HepG2 (cell line): ENCODE measurements around the gene OR6S1. TPM values are rescaled to one million over a fixed set of nuclear protein-coding genes. Genes with fewer than 3 reads are reported as not detected.

ENCODE experiments used
- AKAP8 ChIP-seq: sonication (generic); formaldehyde crosslinking; IDR thresholded peaks from 2 replicates; pipeline ENCODE4 v1.5.1; 2020; ENCODE audit warnings: mild to moderate bottlenecking, missing genetic modification reagents
- ASH2L ChIP-seq: fragments of 300-600, 200-600 bp; sonication (generic); IDR thresholded peaks from 2 replicates; pipeline ENCODE4 v1.7.0; 2017; ENCODE audit warnings: low read depth, mild to moderate bottlenecking, moderate library complexity, mixed read lengths, low read length; ENCODE audit not compliant: insufficient read length
- CBX2 ChIP-seq, 2 experiments: fragments of 200-600 bp in 1 of 2; sonication (generic); formaldehyde crosslinking in 1 of 2; IDR thresholded peaks; 2 replicates each; pipeline versions ENCODE4 v1.7.0 to v1.8.1; 2018 to 2022; ENCODE audit warnings: low read depth in 2 of 2, low read length in 1 of 2, mild to moderate bottlenecking in 1 of 2, missing genetic modification reagents in 1 of 2
- CSRNP2 ChIP-seq: sonication (generic); formaldehyde crosslinking; conservative IDR thresholded peaks from 2 replicates; pipeline ENCODE4 v1.8.0; 2022; ENCODE audit warnings: low read depth, missing genetic modification reagents
- EP300 ChIP-seq, 3 experiments: sonication (generic) in 1 of 3; formaldehyde crosslinking in 1 of 3; IDR thresholded peaks; 2 replicates each; pipeline versions ENCODE4 v1.5.1 to v1.6.1; 2011 to 2020; ENCODE audit warnings: low read depth in 2 of 3, low read length in 2 of 3, borderline replicate concordance in 1 of 3, improper control_type of control experiment in 1 of 3, mild to moderate bottlenecking in 1 of 3, missing genetic modification reagents in 1 of 3, moderate library complexity in 1 of 3
- HDAC6 ChIP-seq: fragments of 200-600 bp; sonication (generic); IDR thresholded peaks from 2 replicates; pipeline ENCODE4 v1.7.0; 2017; ENCODE audit warnings: mild to moderate bottlenecking, antibody characterized with exemption, low read length, low read depth
- KAT2B ChIP-seq: fragments of 150-350 bp; IDR thresholded peaks from 2 replicates; pipeline ENCODE4 v1.6.1; 2014; ENCODE audit warnings: low read depth, low read length, borderline replicate concordance
- KLF15 ChIP-seq: sonication (generic); formaldehyde crosslinking; IDR thresholded peaks from 2 replicates; pipeline ENCODE4 v1.8.1; 2023; ENCODE audit warnings: borderline replicate concordance, mild to moderate bottlenecking, inconsistent platforms, missing genetic modification reagents, mixed read lengths
- MBD4 ChIP-seq: IDR thresholded peaks from 2 replicates; pipeline ENCODE4 v1.6.1; 2012; ENCODE audit warnings: low read length, inconsistent platforms, borderline replicate concordance
- MNT ChIP-seq: fragments of 450-650 bp; IDR thresholded peaks from 2 replicates; pipeline ENCODE4 v1.6.1; 2016
- PHB2 ChIP-seq: fragments of 450-650 bp; IDR thresholded peaks from 2 replicates; pipeline ENCODE4 v1.6.1; 2018; ENCODE audit not compliant: partially characterized antibody
- PHF20 ChIP-seq: sonication (generic); formaldehyde crosslinking; IDR thresholded peaks from 2 replicates; pipeline ENCODE4 v1.5.0; 2020; ENCODE audit warnings: mild to moderate bottlenecking, missing genetic modification reagents
- TIGD3 ChIP-seq: sonication (generic); formaldehyde crosslinking; IDR thresholded peaks from 2 replicates; pipeline ENCODE4 v1.5.1; 2020; ENCODE audit warnings: mild to moderate bottlenecking, missing genetic modification reagents, borderline replicate concordance
- TMF1 ChIP-seq: sonication (generic); formaldehyde crosslinking; IDR thresholded peaks from 2 replicates; pipeline ENCODE4 v1.8.1; 2022; ENCODE audit warnings: low read depth, missing genetic modification reagents
- ZBTB21 ChIP-seq: sonication (generic); formaldehyde crosslinking; IDR thresholded peaks from 2 replicates; pipeline ENCODE4 v1.4.0; 2020; ENCODE audit warnings: missing genetic modification reagents
- ZBTB3 ChIP-seq: sonication (generic); formaldehyde crosslinking; IDR thresholded peaks from 2 replicates; pipeline ENCODE4 v1.4.0; 2020; ENCODE audit warnings: low read depth, mild to moderate bottlenecking, moderate library complexity, missing genetic modification reagents, borderline replicate concordance
- ZFP90 ChIP-seq: sonication (generic); formaldehyde crosslinking; IDR thresholded peaks from 2 replicates; pipeline ENCODE4 v1.8.0; 2022; ENCODE audit warnings: missing genetic modification reagents, mild to moderate bottlenecking, inconsistent platforms, borderline replicate concordance
- ZFY ChIP-seq: sonication (generic); formaldehyde crosslinking; IDR thresholded peaks from 2 replicates; pipeline ENCODE4 v1.4.0; 2020; ENCODE audit warnings: missing genetic modification reagents
- ZNF180 ChIP-seq: sonication (generic); formaldehyde crosslinking; IDR thresholded peaks from 2 replicates; pipeline ENCODE4 v1.4.0; 2020; ENCODE audit warnings: low read depth, missing genetic modification reagents, borderline replicate concordance
- ZNF205 ChIP-seq: IDR thresholded peaks from 2 replicates; pipeline ENCODE4 v1.6.1; 2018; ENCODE audit warnings: missing biosample characterization, missing genetic modification reagents
- ZNF282 ChIP-seq: fragments of 450-650 bp; IDR thresholded peaks from 2 replicates; pipeline ENCODE4 v1.6.1; 2018; ENCODE audit not compliant: partially characterized antibody
- ZNF350 ChIP-seq: sonication (generic); formaldehyde crosslinking; IDR thresholded peaks from 2 replicates; pipeline ENCODE4 v1.4.0; 2020; ENCODE audit warnings: mild to moderate bottlenecking, low read depth, missing genetic modification reagents, borderline replicate concordance
- ZNF468 ChIP-seq: sonication (generic); formaldehyde crosslinking; IDR thresholded peaks from 2 replicates; pipeline ENCODE4 v1.8.0; 2022; ENCODE audit warnings: mild to moderate bottlenecking, moderate library complexity, missing genetic modification reagents
- ZNF747 ChIP-seq: sonication (generic); formaldehyde crosslinking; IDR thresholded peaks from 2 replicates; pipeline ENCODE4 v1.8.1; 2023; ENCODE audit warnings: missing genetic modification reagents, mild to moderate bottlenecking, borderline replicate concordance
- polyA plus RNA-seq, 8 experiments: library from polyadenylated mRNA; depleted of rRNA in 3 of 8; stranded (reverse) in 7 of 8; unstranded in 1 of 8; fragments of >200 nt; fragmentation: Illumina TruSeq in 4 of 8; extraction: Trizol in 4 of 8; gene quantifications; 2 replicates each; pipeline versions ENCODE4 v1.2.1 to v1.2.3, GENCODE V29; 2011 to 2016; ENCODE audit warnings: low read depth in 4 of 8, missing spikeins in 1 of 8, mixed read lengths in 1 of 8; ENCODE audit not compliant: insufficient read depth in 1 of 8
- total RNA-seq, 5 experiments: library from RNA; depleted of rRNA; stranded (reverse); fragments of >200 nt; fragmentation: Illumina TruSeq; extraction: Trizol; gene quantifications; 2 replicates each; pipeline ENCODE4 v1.2.3, GENCODE V29; 2016; ENCODE audit warnings: low read depth in 1 of 5

The OR6S1 gene
- total and polyA plus RNA-seq, 2 of the 13 experiments (the other 11 are each of a cell fraction or from before 2014, with no cell fraction given), result 0.09 TPM; not detected in 1

GRCh38 chr14:20682435-20683124 lies 41.1 kb upstream of the OR6S1 start (continued):
- TF ChIP-seq ZFY (CRISPR knock-in tag), result peak; percentile 67
- peak; percentile 64 for TF ChIP-seq ZFP90 (CRISPR knock-in tag)
- no peak for TF ChIP-seq ZNF180 (CRISPR knock-in tag)
- no peak for TF ChIP-seq AKAP8 (CRISPR knock-in tag)
- no peak for TF ChIP-seq CBX2 (IDR thresholded peaks at IDR 0.05; ENCODE audit: low read depth, low read length)
- no peak for TF ChIP-seq CBX2 (CRISPR knock-in tag; IDR thresholded peaks at IDR 0.05; ENCODE audit: low read depth)
- TF ChIP-seq KLF15, result no peak; the same call in 1 of the 2 replicates
- TF ChIP-seq PHB2, result no peak
- TF ChIP-seq ZBTB21 (CRISPR knock-in tag), result peak; percentile 72
- no peak for TF ChIP-seq KAT2B
- peak; percentile 56; the same call in 1 of the 2 replicates for TF ChIP-seq TIGD3
- TF ChIP-seq ZBTB3 (CRISPR knock-in tag), result peak; percentile 78; the same call in 1 of the 2 replicates
- no peak; the same call in 1 of the 2 replicates for TF ChIP-seq CSRNP2 (CRISPR knock-in tag)
- no peak for TF ChIP-seq MNT
- TF ChIP-seq MBD4, result no peak
- TF ChIP-seq ZNF468 (CRISPR knock-in tag), result no peak
- TF ChIP-seq EP300 (IDR thresholded peaks at IDR 0.05; ENCODE audit: low read depth in 2 of 2, low read length in 2 of 2), result no peak
- no peak for TF ChIP-seq EP300 (CRISPR knock-in tag; IDR thresholded peaks at IDR 0.05; ENCODE audit: borderline replicate concordance)
- peak; percentile 50 for TF ChIP-seq ASH2L
- peak; percentile 45; the same call in 1 of the 2 replicates for TF ChIP-seq ZNF350 (CRISPR knock-in tag)
- no peak for TF ChIP-seq HDAC6
- TF ChIP-seq TMF1 (CRISPR knock-in tag), result no peak; the same call in 1 of the 2 replicates
- no peak for TF ChIP-seq ZNF282
- TF ChIP-seq ZNF747 (CRISPR knock-in tag), result no peak
- no peak; the same call in 1 of the 2 replicates for TF ChIP-seq ZNF205 (CRISPR knock-in tag)
- TF ChIP-seq PHF20 (CRISPR knock-in tag), result peak; percentile 61; the same call in 1 of the 2 replicates
